Liver (tissue), 3 donors: ENCODE data around the gene RPL36AL.

ENCODE experiments used
- ATF3 ChIP-seq: IDR thresholded peaks from 2 replicates; pipeline ENCODE4 v1.6.1; 2016; ENCODE audit warnings: antibody characterized with exemption
- CTCF ChIP-seq: fragments of 150-350 bp; IDR thresholded peaks from 2 replicates; pipeline ENCODE4 v1.5.1; 2017; ENCODE audit warnings: improper control_type of control experiment, low read depth, low read length; ENCODE audit not compliant: missing input control
- FOXA1 ChIP-seq: IDR thresholded peaks from 2 replicates; pipeline ENCODE4 v1.6.1; 2016; ENCODE audit warnings: antibody characterized with exemption
- FOXA2 ChIP-seq: IDR thresholded peaks from 2 replicates; pipeline ENCODE4 v1.6.1; 2016; ENCODE audit warnings: antibody characterized with exemption
- GABPA ChIP-seq, 2 donors: IDR thresholded peaks in 1 of 2; conservative IDR thresholded peaks in 1 of 2; 2 replicates each; pipeline ENCODE4 v1.6.1; 2016; ENCODE audit warnings: antibody characterized with exemption in 2 of 2, mild to moderate bottlenecking in 1 of 2, moderate library complexity in 1 of 2
- JUND ChIP-seq, 2 donors: IDR thresholded peaks; 2 replicates each; pipeline ENCODE4 v1.6.1; 2016; ENCODE audit warnings: antibody characterized with exemption in 2 of 2
- NR2F2 ChIP-seq: IDR thresholded peaks from 2 replicates; pipeline ENCODE4 v1.6.1; 2016; ENCODE audit warnings: antibody characterized with exemption
- RAD21 ChIP-seq, 2 donors: IDR thresholded peaks; 2 replicates each; pipeline ENCODE4 v1.6.1; 2016; ENCODE audit warnings: antibody characterized with exemption in 2 of 2, mild to moderate bottlenecking in 2 of 2
- SP1 ChIP-seq: IDR thresholded peaks from 2 replicates; pipeline ENCODE4 v1.6.1; 2018; ENCODE audit warnings: antibody characterized with exemption, mild to moderate bottlenecking
- YY1 ChIP-seq: IDR thresholded peaks from 2 replicates; pipeline ENCODE4 v1.6.1; 2016; ENCODE audit warnings: antibody characterized with exemption, mild to moderate bottlenecking
- TF ChIP-seq, protein P1 (sequence below): IDR thresholded peaks from 2 replicates; pipeline ENCODE4 v1.6.1; 2016; ENCODE audit warnings: antibody characterized with exemption
- TF ChIP-seq, protein P2 (sequence below): IDR thresholded peaks from 2 replicates; pipeline ENCODE4 v1.6.1; 2016; ENCODE audit warnings: antibody characterized with exemption
- TF ChIP-seq, protein P3 (sequence below): IDR thresholded peaks from 2 replicates; pipeline ENCODE4 v1.6.1; 2016; ENCODE audit warnings: antibody characterized with exemption, mild to moderate bottlenecking
- donor health status: healthy.
- donor health status: healthy.

DNA sequence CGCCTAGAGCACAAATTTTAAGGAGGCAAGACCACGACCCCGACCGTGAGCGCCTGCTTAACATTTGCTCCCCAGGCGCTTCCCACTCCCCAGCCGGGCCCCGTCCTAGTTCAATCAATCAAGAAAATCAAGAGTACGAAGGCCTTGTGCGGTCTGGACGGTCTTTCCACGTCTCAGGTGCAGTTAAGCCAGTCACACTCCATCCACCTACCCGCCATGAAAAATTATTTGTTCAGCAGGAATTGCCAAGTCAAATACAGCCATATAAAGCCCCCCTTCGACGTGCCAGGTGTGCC lies 22.3 kb downstream of the RPL36AL start:
- TF ChIP-seq, protein P1, sequence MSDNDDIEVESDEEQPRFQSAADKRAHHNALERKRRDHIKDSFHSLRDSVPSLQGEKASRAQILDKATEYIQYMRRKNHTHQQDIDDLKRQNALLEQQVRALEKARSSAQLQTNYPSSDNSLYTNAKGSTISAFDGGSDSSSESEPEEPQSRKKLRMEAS: no peak
- TF ChIP-seq CTCF (no peak), GABPA (IDR thresholded peaks at IDR 0.05 in 1 of 2, conservative IDR thresholded peaks at IDR 0.05 in 1 of 2) (no peak), JUND (IDR thresholded peaks at IDR 0.05) (no peak), YY1 (no peak), RAD21 (IDR thresholded peaks at IDR 0.05) (no peak), SP1 (no peak), FOXA1 (no peak), NR2F2 (no peak), FOXA2 (no peak), ATF3 (no peak)
- TF ChIP-seq, protein P2, sequence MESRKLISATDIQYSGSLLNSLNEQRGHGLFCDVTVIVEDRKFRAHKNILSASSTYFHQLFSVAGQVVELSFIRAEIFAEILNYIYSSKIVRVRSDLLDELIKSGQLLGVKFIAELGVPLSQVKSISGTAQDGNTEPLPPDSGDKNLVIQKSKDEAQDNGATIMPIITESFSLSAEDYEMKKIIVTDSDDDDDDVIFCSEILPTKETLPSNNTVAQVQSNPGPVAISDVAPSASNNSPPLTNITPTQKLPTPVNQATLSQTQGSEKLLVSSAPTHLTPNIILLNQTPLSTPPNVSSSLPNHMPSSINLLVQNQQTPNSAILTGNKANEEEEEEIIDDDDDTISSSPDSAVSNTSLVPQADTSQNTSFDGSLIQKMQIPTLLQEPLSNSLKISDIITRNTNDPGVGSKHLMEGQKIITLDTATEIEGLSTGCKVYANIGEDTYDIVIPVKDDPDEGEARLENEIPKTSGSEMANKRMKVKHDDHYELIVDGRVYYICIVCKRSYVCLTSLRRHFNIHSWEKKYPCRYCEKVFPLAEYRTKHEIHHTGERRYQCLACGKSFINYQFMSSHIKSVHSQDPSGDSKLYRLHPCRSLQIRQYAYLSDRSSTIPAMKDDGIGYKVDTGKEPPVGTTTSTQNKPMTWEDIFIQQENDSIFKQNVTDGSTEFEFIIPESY: no peak
- TF ChIP-seq, protein P3, sequence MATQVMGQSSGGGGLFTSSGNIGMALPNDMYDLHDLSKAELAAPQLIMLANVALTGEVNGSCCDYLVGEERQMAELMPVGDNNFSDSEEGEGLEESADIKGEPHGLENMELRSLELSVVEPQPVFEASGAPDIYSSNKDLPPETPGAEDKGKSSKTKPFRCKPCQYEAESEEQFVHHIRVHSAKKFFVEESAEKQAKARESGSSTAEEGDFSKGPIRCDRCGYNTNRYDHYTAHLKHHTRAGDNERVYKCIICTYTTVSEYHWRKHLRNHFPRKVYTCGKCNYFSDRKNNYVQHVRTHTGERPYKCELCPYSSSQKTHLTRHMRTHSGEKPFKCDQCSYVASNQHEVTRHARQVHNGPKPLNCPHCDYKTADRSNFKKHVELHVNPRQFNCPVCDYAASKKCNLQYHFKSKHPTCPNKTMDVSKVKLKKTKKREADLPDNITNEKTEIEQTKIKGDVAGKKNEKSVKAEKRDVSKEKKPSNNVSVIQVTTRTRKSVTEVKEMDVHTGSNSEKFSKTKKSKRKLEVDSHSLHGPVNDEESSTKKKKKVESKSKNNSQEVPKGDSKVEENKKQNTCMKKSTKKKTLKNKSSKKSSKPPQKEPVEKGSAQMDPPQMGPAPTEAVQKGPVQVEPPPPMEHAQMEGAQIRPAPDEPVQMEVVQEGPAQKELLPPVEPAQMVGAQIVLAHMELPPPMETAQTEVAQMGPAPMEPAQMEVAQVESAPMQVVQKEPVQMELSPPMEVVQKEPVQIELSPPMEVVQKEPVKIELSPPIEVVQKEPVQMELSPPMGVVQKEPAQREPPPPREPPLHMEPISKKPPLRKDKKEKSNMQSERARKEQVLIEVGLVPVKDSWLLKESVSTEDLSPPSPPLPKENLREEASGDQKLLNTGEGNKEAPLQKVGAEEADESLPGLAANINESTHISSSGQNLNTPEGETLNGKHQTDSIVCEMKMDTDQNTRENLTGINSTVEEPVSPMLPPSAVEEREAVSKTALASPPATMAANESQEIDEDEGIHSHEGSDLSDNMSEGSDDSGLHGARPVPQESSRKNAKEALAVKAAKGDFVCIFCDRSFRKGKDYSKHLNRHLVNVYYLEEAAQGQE: no peak
